Stimulated activated CD4-positive, alpha-beta T cell treated with anti-CD3 and anti-CD28 coated beads, Interleukin-12 subunit alpha, Interleukin-12 subunit beta, amount 100 ng/mL, for 4 hours (primary cell): Measurements from ENCODE around the gene CD151.

Source experiments
- DNase-seq: peaks from one replicate; pipeline ENCODE4 v3.0.0-alpha.2; 2020

Gene CD151

GRCh38 chr11:797296-798092 is 35.3 kb upstream of the CD151 start:
- DNase-seq = peak; percentile 67

- DNase-seq = peak; percentile 85
Observed at GRCh38 chr11:798093-798713, 34.5 kb upstream of the CD151 start, which contains the start of gene SLC25A22. Gene SLC25A22, minus strand, starts transcription at chr11:798281. Its CDS starts 3,275 bp downstream, at chr11:795006.

- DNase-seq = no peak
Observed at GRCh38 chr11:799641-800316, 33.0 kb upstream of the CD151 start.

- DNase-seq = no peak
Observed at GRCh38 chr11:800473-800872, 32.3 kb upstream of the CD151 start.

GRCh38 chr11:801097-801780 is 31.5 kb upstream of the CD151 start:
- no peak for DNase-seq

- no peak for DNase-seq
Observed at GRCh38 chr11:802018-802617, 30.6 kb upstream of the CD151 start.

- DNase-seq = no peak
Observed at GRCh38 chr11:802693-803466, 29.9 kb upstream of the CD151 start.

GRCh38 chr11:803467-803742 is 29.3 kb upstream of the CD151 start:
- DNase-seq = no peak

- no peak for DNase-seq
Observed at GRCh38 chr11:803770-804598, 28.8 kb upstream of the CD151 start.

GRCh38 chr11:804599-804964 is 28.2 kb upstream of the CD151 start:
- no peak for DNase-seq

- no peak for DNase-seq
Observed at GRCh38 chr11:808427-809286, 24.1 kb upstream of the CD151 start.

- peak; percentile 96 for DNase-seq
Observed at GRCh38 chr11:809287-810039, 23.3 kb upstream of the CD151 start, which contains the start of gene RPLP2. Gene RPLP2, plus strand, starts transcription at chr11:809967. Its CDS starts 268 bp downstream, at chr11:810235.

GRCh38 chr11:810040-810567 is 22.6 kb upstream of the CD151 start:
- no peak for DNase-seq

- no peak for DNase-seq
Observed at GRCh38 chr11:811446-812245, 21.1 kb upstream of the CD151 start.

GRCh38 chr11:812390-812789 is 20.4 kb upstream of the CD151 start:
- DNase-seq = no peak

- no peak for DNase-seq
Observed at GRCh38 chr11:813072-813455, 19.7 kb upstream of the CD151 start.

GRCh38 chr11:813456-814096 is 19.2 kb upstream of the CD151 start:
- no peak for DNase-seq
